ENCODE results near the gene C2orf78.

Gene C2orf78

GRCh38 chr2:73839653-73840411 is 55.8 kb downstream of the C2orf78 start:
- DNase-seq (ENCODE audit: low read depth), result no peak

- DNase-seq (ENCODE audit: low read depth), result no peak
Observed at GRCh38 chr2:73841912-73842738, 58.1 kb downstream of the C2orf78 start.

- no peak for DNase-seq (ENCODE audit: low read depth)
Observed at GRCh38 chr2:73842739-73843019, 58.7 kb downstream of the C2orf78 start.

GRCh38 chr2:73844087-73844486 is 60.1 kb downstream of the C2orf78 start:
- DNase-seq (ENCODE audit: low read depth), result no peak

GRCh38 chr2:73850009-73850408 is 66.0 kb downstream of the C2orf78 start:
- no peak for DNase-seq (ENCODE audit: low read depth)

- DNase-seq (ENCODE audit: low read depth), result no peak
Observed at GRCh38 chr2:73851274-73851673, 67.3 kb downstream of the C2orf78 start.

- DNase-seq (ENCODE audit: low read depth), result no peak
Observed at GRCh38 chr2:73852020-73852419, 68.0 kb downstream of the C2orf78 start.

GRCh38 chr2:73855526-73855925 is 71.5 kb downstream of the C2orf78 start:
- DNase-seq (ENCODE audit: low read depth), result no peak

- DNase-seq (ENCODE audit: low read depth), result no peak
Observed at GRCh38 chr2:73856214-73856613, 72.2 kb downstream of the C2orf78 start.

GRCh38 chr2:73859721-73860586 is 76.0 kb downstream of the C2orf78 start:
- peak; percentile 12 for DNase-seq (ENCODE audit: low read depth)

- DNase-seq (ENCODE audit: low read depth), result no peak
Observed at GRCh38 chr2:73862987-73863386, 79.0 kb downstream of the C2orf78 start.
